Measurements from ENCODE around the gene CCDC92B. TPM values are rescaled to one million over a fixed set of nuclear protein-coding genes. Genes with fewer than 3 reads are reported as not detected.

CCDC92B gene
- total RNA-seq, 1 donor from 2014 or later = 1.3 TPM

DNA sequence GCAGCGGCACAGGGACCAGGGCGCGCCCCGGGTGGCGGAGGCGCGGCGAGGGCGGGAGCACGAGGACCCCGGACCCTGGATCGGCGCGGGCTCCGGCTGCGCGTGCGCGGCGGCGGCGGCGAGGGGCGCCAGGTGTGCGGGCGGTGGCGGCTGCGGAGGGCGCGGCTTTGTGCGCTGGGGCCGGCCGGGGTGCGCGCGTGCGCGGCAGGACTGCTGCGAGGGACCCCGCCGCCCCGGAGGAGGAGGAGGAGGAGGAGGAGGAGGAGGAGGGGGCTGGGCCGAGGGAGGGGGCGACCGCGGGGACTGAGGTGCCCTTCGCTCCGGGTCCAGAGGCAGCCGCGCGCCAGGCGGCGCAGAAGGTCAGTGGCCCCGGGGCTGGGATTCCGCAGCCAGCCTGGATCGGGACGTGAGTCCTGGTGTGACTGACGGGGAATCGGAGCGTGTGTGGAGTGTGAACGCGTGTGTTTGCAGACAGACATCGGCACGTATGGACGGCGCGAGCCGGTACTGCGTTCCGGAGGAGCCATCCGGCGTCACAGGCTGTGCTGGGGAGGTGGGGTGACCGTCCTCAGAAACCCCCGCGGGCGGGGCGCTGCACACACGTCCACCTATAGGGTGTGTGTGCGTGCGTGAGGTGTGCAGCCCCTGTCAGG lies 27.3 kb upstream of the CCDC92B start:
- no peak for DNase-seq (ENCODE audit: extremely low spot score, unreplicated experiment)
- peaks cover 55% of the 10 kb centered on the region for H3K27me3 Mint-ChIP-seq
- H3K27ac Mint-ChIP-seq = no peak overlapping the region
- H3K4me1 Mint-ChIP-seq (ENCODE audit: unreplicated experiment) = peaks cover 3% of the 10 kb centered on the region
- H3K36me3 Mint-ChIP-seq = no peaks in the 10 kb centered on the region
- peak overlapping the region; percentile 86 for H3K4me3 Mint-ChIP-seq
- TF ChIP-seq, protein P1, sequence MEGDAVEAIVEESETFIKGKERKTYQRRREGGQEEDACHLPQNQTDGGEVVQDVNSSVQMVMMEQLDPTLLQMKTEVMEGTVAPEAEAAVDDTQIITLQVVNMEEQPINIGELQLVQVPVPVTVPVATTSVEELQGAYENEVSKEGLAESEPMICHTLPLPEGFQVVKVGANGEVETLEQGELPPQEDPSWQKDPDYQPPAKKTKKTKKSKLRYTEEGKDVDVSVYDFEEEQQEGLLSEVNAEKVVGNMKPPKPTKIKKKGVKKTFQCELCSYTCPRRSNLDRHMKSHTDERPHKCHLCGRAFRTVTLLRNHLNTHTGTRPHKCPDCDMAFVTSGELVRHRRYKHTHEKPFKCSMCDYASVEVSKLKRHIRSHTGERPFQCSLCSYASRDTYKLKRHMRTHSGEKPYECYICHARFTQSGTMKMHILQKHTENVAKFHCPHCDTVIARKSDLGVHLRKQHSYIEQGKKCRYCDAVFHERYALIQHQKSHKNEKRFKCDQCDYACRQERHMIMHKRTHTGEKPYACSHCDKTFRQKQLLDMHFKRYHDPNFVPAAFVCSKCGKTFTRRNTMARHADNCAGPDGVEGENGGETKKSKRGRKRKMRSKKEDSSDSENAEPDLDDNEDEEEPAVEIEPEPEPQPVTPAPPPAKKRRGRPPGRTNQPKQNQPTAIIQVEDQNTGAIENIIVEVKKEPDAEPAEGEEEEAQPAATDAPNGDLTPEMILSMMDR (conservative IDR thresholded peaks at IDR 0.05) = no peak
- H3K9me3 Mint-ChIP-seq = no peaks in the 10 kb centered on the region

GRCh38 chr17:2775206-2775605 lies 25.8 kb upstream of the CCDC92B start:
- Mint-ChIP-seq H3K27ac (no peak overlapping the region), H3K36me3 (no peaks in the 10 kb centered on the region), H3K27me3 (peaks cover 53% of the 10 kb centered on the region), H3K4me3 (peak overlapping the region; percentile 78), H3K9me3 (no peaks in the 10 kb centered on the region), H3K4me1 (ENCODE audit: unreplicated experiment) (peaks cover 3% of the 10 kb centered on the region)
- TF ChIP-seq, protein P1 (conservative IDR thresholded peaks at IDR 0.05) = no peak
- no peak for DNase-seq (ENCODE audit: extremely low spot score, unreplicated experiment)

DNA sequence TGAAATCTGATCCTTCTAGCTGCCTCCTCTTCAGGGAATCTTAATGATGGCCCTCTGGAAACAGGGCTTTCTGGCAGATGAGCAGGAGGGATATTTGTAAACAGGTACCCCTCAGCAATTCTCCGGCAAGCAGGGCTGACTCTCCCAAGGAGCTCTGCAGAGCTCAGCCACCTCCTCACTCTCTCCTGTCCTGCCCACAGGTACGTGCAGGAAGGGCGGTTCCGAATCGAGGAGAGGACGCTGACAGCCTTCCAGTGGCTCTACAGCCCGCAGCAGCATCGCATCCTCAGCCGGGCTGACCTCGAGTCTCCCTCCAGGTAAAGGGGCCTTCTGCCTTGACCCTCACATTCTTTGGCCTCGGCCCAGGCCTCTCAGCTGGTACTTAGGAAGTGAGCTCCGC lies 20.7 kb upstream of the CCDC92B start:
- no peak overlapping the region for H3K27ac Mint-ChIP-seq
- H3K4me3 Mint-ChIP-seq = no peak overlapping the region
- H3K27me3 Mint-ChIP-seq = peaks cover 29% of the 10 kb centered on the region
- no peaks in the 10 kb centered on the region for H3K4me1 Mint-ChIP-seq (ENCODE audit: unreplicated experiment)
- TF ChIP-seq, protein P1 (conservative IDR thresholded peaks at IDR 0.05) = no peak
- H3K9me3 Mint-ChIP-seq = no peaks in the 10 kb centered on the region
- no peaks in the 10 kb centered on the region for H3K36me3 Mint-ChIP-seq
- no peak for DNase-seq (ENCODE audit: extremely low spot score, unreplicated experiment)

DNA sequence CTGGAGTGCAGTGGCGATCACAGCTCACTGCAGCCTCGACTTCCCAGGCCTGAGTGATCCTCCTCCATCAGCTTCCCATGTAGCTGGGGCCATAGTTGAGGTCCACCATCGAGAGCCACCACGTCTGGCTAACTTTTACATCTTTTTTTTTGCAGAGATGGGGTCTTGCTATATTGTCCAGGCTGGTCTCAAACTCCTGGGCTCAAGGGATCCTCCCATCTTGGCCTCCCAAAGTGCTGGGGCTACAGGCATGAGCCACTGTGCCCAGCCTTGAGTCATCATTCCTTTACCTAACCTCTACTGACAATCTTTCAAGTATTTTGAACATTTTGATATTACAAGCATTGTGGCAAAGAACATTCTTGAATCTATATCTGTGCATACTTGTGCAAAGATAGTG lies 9.4 kb upstream of the CCDC92B start:
- no peaks in the 10 kb centered on the region for H3K36me3 Mint-ChIP-seq
- TF ChIP-seq, protein P1 (conservative IDR thresholded peaks at IDR 0.05) = no peak
- no peaks in the 10 kb centered on the region for H3K4me1 Mint-ChIP-seq (ENCODE audit: unreplicated experiment)
- no peak overlapping the region for H3K27ac Mint-ChIP-seq
- H3K27me3 Mint-ChIP-seq = peaks cover 61% of the 10 kb centered on the region
- H3K9me3 Mint-ChIP-seq = peaks cover 3% of the 10 kb centered on the region
- H3K4me3 Mint-ChIP-seq = peak overlapping the region; percentile 28
- DNase-seq (ENCODE audit: extremely low spot score, unreplicated experiment) = no peak

DNA sequence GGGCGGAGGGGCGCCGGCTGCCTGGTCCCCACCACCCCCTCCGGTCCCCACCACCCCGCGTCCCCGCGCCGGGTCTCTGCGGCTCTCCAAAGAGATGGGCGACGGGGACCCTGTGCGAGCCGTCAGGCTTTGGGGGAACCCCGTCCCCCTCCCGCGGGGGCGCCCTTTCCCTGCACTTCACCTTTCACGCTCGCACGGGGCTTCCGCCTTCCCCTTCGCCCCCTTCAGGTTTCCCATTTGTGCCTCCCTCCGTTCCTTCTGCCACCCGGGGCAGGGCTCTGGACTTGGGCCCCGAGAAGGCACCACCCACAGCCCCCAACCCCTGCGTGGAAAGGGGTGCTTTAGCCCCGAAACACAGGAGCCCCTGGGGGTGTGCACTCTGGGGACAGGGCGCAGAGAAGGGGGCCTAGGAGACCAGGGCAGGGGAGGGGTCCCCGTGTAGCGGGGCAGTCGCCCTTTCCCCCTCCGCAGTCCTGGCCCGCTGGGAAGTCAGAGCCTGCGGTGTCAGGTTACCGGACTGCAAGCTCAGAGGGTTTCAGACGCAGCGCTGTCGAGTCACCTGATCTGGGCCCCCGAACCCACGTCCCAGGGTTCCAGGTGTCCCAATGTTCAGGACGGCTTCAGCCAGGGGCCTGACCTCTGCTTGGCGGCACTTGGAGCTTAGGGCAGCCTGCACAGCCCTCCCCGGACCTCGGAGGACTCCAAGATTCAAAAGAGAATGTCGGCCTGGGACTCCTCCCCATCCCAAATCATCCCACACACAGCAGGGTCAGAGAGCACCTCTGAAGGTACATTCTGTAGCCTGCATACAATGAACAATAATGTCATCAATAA lies 6.7 kb upstream of the CCDC92B start:
- Mint-ChIP-seq H3K36me3 (no peaks in the 10 kb centered on the region), H3K4me1 (ENCODE audit: unreplicated experiment) (no peaks in the 10 kb centered on the region), H3K27ac (no peak overlapping the region), H3K4me3 (peak overlapping the region; percentile 72), H3K9me3 (peaks cover 3% of the 10 kb centered on the region), H3K27me3 (peaks cover 77% of the 10 kb centered on the region)
- TF ChIP-seq, protein P1 (conservative IDR thresholded peaks at IDR 0.05) = no peak
- DNase-seq (ENCODE audit: extremely low spot score, unreplicated experiment) = no peak

Measured in type B pancreatic cell (in vitro differentiated cells).